Central memory CD4-positive, alpha-beta T cell (primary cell): ENCODE results near the gene CFAP46.
"Not testable (repeated sequence)": the region's sequence is repeated elsewhere in the genome, so short reads cannot be mapped to it uniquely, and the experiment has no call there.

Experiments
- DNase-seq: peaks from one replicate; pipeline ENCODE4 v3.0.0; 2022

CFAP46 gene

GRCh38 chr10:132943791-132944404, 1.5 kb upstream of the CFAP46 start:
- no peak for DNase-seq

GRCh38 chr10:132943058-132943790, 854 bp upstream of the CFAP46 start:
- no peak for DNase-seq

GRCh38 chr10:132941640-132942051, 724 bp downstream of the CFAP46 start:
- no peak for DNase-seq

- DNase-seq = no peak
Measured at GRCh38 chr10:132940791-132941465, 1.4 kb downstream of the CFAP46 start.

- DNase-seq = peak; percentile 14
Measured at GRCh38 chr10:132939957-132940790, 2.2 kb downstream of the CFAP46 start.

GRCh38 chr10:132939378-132939955, 2.9 kb downstream of the CFAP46 start:
- DNase-seq = no peak

- no peak for DNase-seq
Measured at GRCh38 chr10:132938472-132939339, 3.7 kb downstream of the CFAP46 start.

- DNase-seq = no peak
Measured at GRCh38 chr10:132937861-132938260, 4.5 kb downstream of the CFAP46 start.

- no peak for DNase-seq
Measured at GRCh38 chr10:132934953-132935352, 7.4 kb downstream of the CFAP46 start.

GRCh38 chr10:132933308-132934042, 8.9 kb downstream of the CFAP46 start:
- no peak for DNase-seq

- peak; percentile 15 for DNase-seq
Measured at GRCh38 chr10:132932461-132933307, 9.7 kb downstream of the CFAP46 start.

- DNase-seq = not testable (repeated sequence)
Measured at GRCh38 chr10:132931258-132932250, 10.8 kb downstream of the CFAP46 start.

GRCh38 chr10:132930701-132931100, 11.7 kb downstream of the CFAP46 start:
- DNase-seq = not testable (repeated sequence)

- no peak for DNase-seq
Measured at GRCh38 chr10:132929953-132930548, 12.3 kb downstream of the CFAP46 start.

GRCh38 chr10:132929480-132929879, 12.9 kb downstream of the CFAP46 start:
- DNase-seq = no peak

- no peak for DNase-seq
Measured at GRCh38 chr10:132928261-132928660, 14.1 kb downstream of the CFAP46 start.

- no peak for DNase-seq
Measured at GRCh38 chr10:132927824-132928223, 14.5 kb downstream of the CFAP46 start.
